Measurements from ENCODE around the gene SH3GL1. TPM values are rescaled to one million over a fixed set of nuclear protein-coding genes. Genes with fewer than 3 reads are reported as not detected.

Gene SH3GL1
- total RNA-seq, 1 donor from 2014 or later: 101 TPM

- Histone ChIP-seq H3K36me3 (ENCODE audit: insufficient read depth, low read length) (peaks cover 6% of the 10 kb centered on the region), H4K20me1 (ENCODE audit: insufficient read depth, low read length) (peaks cover 60% of the 10 kb centered on the region), H2AFZ (ENCODE audit: low read depth, low read length) (no peak overlapping the region), H3K9ac (ENCODE audit: low read length) (no peak overlapping the region), H3K79me2 (ENCODE audit: insufficient read depth, low read length) (peaks cover 27% of the 10 kb centered on the region), H3K9me3 (ENCODE audit: insufficient read depth, low read depth, low read length) (no peaks in the 10 kb centered on the region), H3K27me3 (ENCODE audit: insufficient read depth, low read length) (no peaks in the 10 kb centered on the region), H3K27ac (ENCODE audit: low read depth, low read length) (no peak overlapping the region), H3K4me3 (ENCODE audit: insufficient read depth, low read depth, low read length) (no peak overlapping the region), H3K4me2 (ENCODE audit: low read length) (no peak overlapping the region), H3K4me1 (ENCODE audit: insufficient read depth, low read length) (peaks cover 7% of the 10 kb centered on the region)
- Mint-ChIP-seq H3K4me1 (ENCODE audit: low read depth, unreplicated experiment) (peaks cover 3% of the 10 kb centered on the region), H3K27ac (ENCODE audit: unreplicated experiment) (no peak overlapping the region), H3K36me3 (ENCODE audit: low read depth, unreplicated experiment) (peaks cover 2% of the 10 kb centered on the region), H3K27me3 (ENCODE audit: low read depth, unreplicated experiment) (no peaks in the 10 kb centered on the region), H3K9me3 (ENCODE audit: unreplicated experiment) (no peaks in the 10 kb centered on the region), H3K4me3 (ENCODE audit: unreplicated experiment) (no peak overlapping the region)
- no peak for FAIRE-seq
- no peak for TF ChIP-seq EZH2 (IDR thresholded peaks at IDR 0.05; ENCODE audit: insufficient read depth, low read length)
- TF ChIP-seq, protein P1, sequence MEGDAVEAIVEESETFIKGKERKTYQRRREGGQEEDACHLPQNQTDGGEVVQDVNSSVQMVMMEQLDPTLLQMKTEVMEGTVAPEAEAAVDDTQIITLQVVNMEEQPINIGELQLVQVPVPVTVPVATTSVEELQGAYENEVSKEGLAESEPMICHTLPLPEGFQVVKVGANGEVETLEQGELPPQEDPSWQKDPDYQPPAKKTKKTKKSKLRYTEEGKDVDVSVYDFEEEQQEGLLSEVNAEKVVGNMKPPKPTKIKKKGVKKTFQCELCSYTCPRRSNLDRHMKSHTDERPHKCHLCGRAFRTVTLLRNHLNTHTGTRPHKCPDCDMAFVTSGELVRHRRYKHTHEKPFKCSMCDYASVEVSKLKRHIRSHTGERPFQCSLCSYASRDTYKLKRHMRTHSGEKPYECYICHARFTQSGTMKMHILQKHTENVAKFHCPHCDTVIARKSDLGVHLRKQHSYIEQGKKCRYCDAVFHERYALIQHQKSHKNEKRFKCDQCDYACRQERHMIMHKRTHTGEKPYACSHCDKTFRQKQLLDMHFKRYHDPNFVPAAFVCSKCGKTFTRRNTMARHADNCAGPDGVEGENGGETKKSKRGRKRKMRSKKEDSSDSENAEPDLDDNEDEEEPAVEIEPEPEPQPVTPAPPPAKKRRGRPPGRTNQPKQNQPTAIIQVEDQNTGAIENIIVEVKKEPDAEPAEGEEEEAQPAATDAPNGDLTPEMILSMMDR (IDR thresholded peaks at IDR 0.05; ENCODE audit: insufficient read depth, low read depth, low read length): no peak
- no peak for DNase-seq (ENCODE audit: low read depth)
Observed at GRCh38 chr19:4363571-4364304, 36.6 kb downstream of the SH3GL1 start.

DNA sequence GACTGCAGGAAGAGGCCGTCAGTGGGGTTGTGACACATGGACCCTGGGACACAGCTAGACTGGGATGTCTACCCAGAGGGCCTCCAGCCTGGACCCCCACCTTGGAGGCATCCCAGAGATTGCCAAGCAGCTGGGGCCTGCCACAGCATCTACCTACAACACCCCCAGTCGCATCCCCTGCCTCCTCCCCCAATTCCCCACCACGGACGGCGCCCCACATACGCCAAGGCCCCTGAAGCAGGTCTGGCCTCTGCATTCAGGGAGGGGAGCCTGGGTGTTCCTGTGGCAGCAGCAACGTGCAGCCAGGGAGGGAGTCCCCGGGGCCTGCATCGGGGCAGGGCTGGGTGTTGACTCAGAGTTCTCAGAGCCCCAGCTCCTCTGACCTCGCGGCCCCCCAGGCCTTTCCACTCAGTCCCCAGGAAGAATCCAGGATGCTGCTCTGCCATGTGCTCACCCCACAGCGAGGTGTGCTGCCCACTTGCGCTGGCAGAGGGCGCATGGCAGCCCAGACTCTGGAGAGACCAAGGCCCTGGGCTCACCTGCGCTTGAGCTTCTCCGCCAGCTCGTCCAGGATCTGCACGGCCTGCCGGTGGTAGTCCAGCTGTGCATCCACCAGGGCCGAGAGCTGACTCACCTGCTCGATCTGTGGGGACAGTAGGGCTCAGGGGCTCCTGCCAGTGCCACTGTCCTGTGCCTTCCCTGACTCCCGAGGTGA lies 37.4 kb downstream of the SH3GL1 start:
- peaks cover 2% of the 10 kb centered on the region for H3K36me3 Mint-ChIP-seq (ENCODE audit: low read depth, unreplicated experiment)
- Histone ChIP-seq H2AFZ (ENCODE audit: low read depth, low read length) (no peak overlapping the region), H3K9ac (ENCODE audit: low read length) (no peak overlapping the region), H3K4me3 (ENCODE audit: insufficient read depth, low read depth, low read length) (no peak overlapping the region), H3K9me3 (ENCODE audit: insufficient read depth, low read depth, low read length) (no peaks in the 10 kb centered on the region), H3K79me2 (ENCODE audit: insufficient read depth, low read length) (peaks cover 21% of the 10 kb centered on the region), H3K4me2 (ENCODE audit: low read length) (no peak overlapping the region), H3K4me1 (ENCODE audit: insufficient read depth, low read length) (no peaks in the 10 kb centered on the region), H3K27me3 (ENCODE audit: insufficient read depth, low read length) (no peaks in the 10 kb centered on the region), H4K20me1 (ENCODE audit: insufficient read depth, low read length) (peaks cover 55% of the 10 kb centered on the region), H3K27ac (ENCODE audit: low read depth, low read length) (no peak overlapping the region), H3K36me3 (ENCODE audit: insufficient read depth, low read length) (peaks cover 6% of the 10 kb centered on the region)
- H3K4me3 Mint-ChIP-seq (ENCODE audit: unreplicated experiment): no peak overlapping the region
- no peaks in the 10 kb centered on the region for H3K4me1 Mint-ChIP-seq (ENCODE audit: low read depth, unreplicated experiment)
- no peak overlapping the region for H3K27ac Mint-ChIP-seq (ENCODE audit: unreplicated experiment)
- no peaks in the 10 kb centered on the region for H3K9me3 Mint-ChIP-seq (ENCODE audit: unreplicated experiment)
- FAIRE-seq: no peak
- DNase-seq (ENCODE audit: low read depth): no peak
- TF ChIP-seq EZH2 (IDR thresholded peaks at IDR 0.05; ENCODE audit: insufficient read depth, low read length): no peak
- TF ChIP-seq, protein P1 (IDR thresholded peaks at IDR 0.05; ENCODE audit: insufficient read depth, low read depth, low read length): no peak
- H3K27me3 Mint-ChIP-seq (ENCODE audit: low read depth, unreplicated experiment): no peaks in the 10 kb centered on the region
